GM18909 (cell line): ENCODE measurements around the gene ACTR1A.
"Not testable (repeated sequence)": the region's sequence is repeated elsewhere in the genome, so short reads cannot be mapped to it uniquely, and the experiment has no call there.

Experiments
- ATAC-seq: cut with Tn5 transposase; IDR thresholded peaks from one replicate; pipeline ENCODE4 v1.9.1; 2021; ENCODE audit warnings: mild to moderate bottlenecking; ENCODE audit not compliant: unreplicated experiment, poor library complexity

ACTR1A gene

GRCh38 chr10:102458656-102459055, 43.9 kb downstream of the ACTR1A start:
- no peak for ATAC-seq

- ATAC-seq, result no peak
Measured at GRCh38 chr10:102457591-102458150, 44.8 kb downstream of the ACTR1A start.

- ATAC-seq, result no peak
Measured at GRCh38 chr10:102455893-102456471, 46.5 kb downstream of the ACTR1A start.

- ATAC-seq, result not testable (repeated sequence)
Measured at GRCh38 chr10:102454662-102455487, 47.6 kb downstream of the ACTR1A start.

GRCh38 chr10:102453502-102453901, 49.0 kb downstream of the ACTR1A start:
- ATAC-seq, result no peak

GRCh38 chr10:102452672-102453340, 49.7 kb downstream of the ACTR1A start:
- no peak for ATAC-seq

GRCh38 chr10:102451105-102451969, 51.2 kb downstream of the ACTR1A start, which contains the start of gene C10orf95:
Gene C10orf95, minus strand, starts transcription at chr10:102451543. Its CDS starts 450 bp downstream, at chr10:102451093.
- no peak for ATAC-seq

GRCh38 chr10:102450374-102451104, 52.0 kb downstream of the ACTR1A start:
- ATAC-seq, result peak; percentile 78

- ATAC-seq, result peak; percentile 9
Measured at GRCh38 chr10:102450124-102450373, 52.5 kb downstream of the ACTR1A start.

- ATAC-seq, result peak; percentile 42
Measured at GRCh38 chr10:102449321-102450123, 53.0 kb downstream of the ACTR1A start.

- no peak for ATAC-seq
Measured at GRCh38 chr10:102444851-102445250, 57.7 kb downstream of the ACTR1A start.

GRCh38 chr10:102438374-102438773, 64.1 kb downstream of the ACTR1A start:
- no peak for ATAC-seq

- no peak for ATAC-seq
Measured at GRCh38 chr10:102437515-102437914, 65.0 kb downstream of the ACTR1A start.

- no peak for ATAC-seq
Measured at GRCh38 chr10:102436312-102436711, 66.2 kb downstream of the ACTR1A start.

- ATAC-seq, result no peak
Measured at GRCh38 chr10:102435529-102436233, 66.8 kb downstream of the ACTR1A start.

GRCh38 chr10:102435133-102435497, 67.4 kb downstream of the ACTR1A start:
- no peak for ATAC-seq

- ATAC-seq, result no peak
Measured at GRCh38 chr10:102434394-102435132, 67.9 kb downstream of the ACTR1A start.
